ENCODE results near the gene AP3D1. TPM values are rescaled to one million over a fixed set of nuclear protein-coding genes. Genes with fewer than 3 reads are reported as not detected.
A peak's percentile ranks its signal among the peaks of the same experiment; 100 is the strongest.

The AP3D1 gene
- total RNA-seq, 2 donors from 2014 or later = 105 to 137 TPM

DNA sequence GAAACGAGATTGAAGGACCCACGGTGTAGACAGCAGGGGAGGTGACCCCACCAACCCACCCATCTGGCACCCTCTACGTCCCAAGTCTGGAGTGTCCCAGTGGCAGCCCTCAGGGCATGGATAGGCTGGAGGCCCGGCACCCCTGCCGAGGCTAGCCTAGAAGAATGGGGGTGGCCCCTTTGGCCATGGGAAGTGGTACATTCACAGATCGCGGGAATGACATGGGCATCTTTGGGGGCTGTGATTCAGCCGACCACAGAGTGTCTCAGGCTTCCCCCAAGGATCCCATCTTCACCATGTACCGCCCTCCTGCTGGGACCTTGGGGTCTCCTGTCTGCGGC lies 89.0 kb downstream of the AP3D1 start:
- TF ChIP-seq, protein P1, sequence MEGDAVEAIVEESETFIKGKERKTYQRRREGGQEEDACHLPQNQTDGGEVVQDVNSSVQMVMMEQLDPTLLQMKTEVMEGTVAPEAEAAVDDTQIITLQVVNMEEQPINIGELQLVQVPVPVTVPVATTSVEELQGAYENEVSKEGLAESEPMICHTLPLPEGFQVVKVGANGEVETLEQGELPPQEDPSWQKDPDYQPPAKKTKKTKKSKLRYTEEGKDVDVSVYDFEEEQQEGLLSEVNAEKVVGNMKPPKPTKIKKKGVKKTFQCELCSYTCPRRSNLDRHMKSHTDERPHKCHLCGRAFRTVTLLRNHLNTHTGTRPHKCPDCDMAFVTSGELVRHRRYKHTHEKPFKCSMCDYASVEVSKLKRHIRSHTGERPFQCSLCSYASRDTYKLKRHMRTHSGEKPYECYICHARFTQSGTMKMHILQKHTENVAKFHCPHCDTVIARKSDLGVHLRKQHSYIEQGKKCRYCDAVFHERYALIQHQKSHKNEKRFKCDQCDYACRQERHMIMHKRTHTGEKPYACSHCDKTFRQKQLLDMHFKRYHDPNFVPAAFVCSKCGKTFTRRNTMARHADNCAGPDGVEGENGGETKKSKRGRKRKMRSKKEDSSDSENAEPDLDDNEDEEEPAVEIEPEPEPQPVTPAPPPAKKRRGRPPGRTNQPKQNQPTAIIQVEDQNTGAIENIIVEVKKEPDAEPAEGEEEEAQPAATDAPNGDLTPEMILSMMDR (IDR thresholded peaks at IDR 0.05) = no peak
- peak overlapping the region; percentile 56 for H3K4me3 ChIP-seq
- H3K9ac ChIP-seq (ENCODE audit: low read depth in 2 of 2, low read length in 2 of 2) = peak overlapping the region; percentile 82 to 99
- peaks cover 21% of the 10 kb centered on the region for H3K4me1 ChIP-seq
- no peak for DNase-seq
- no peaks in the 10 kb centered on the region for H3K9me3 ChIP-seq
- intact Hi-C loops (cut with DNase I) = no loop called here
- H3K36me3 ChIP-seq = no peaks in the 10 kb centered on the region
- no peaks in the 10 kb centered on the region for H3K27me3 ChIP-seq
- H3K27ac ChIP-seq = peak overlapping the region; percentile 98

DNA sequence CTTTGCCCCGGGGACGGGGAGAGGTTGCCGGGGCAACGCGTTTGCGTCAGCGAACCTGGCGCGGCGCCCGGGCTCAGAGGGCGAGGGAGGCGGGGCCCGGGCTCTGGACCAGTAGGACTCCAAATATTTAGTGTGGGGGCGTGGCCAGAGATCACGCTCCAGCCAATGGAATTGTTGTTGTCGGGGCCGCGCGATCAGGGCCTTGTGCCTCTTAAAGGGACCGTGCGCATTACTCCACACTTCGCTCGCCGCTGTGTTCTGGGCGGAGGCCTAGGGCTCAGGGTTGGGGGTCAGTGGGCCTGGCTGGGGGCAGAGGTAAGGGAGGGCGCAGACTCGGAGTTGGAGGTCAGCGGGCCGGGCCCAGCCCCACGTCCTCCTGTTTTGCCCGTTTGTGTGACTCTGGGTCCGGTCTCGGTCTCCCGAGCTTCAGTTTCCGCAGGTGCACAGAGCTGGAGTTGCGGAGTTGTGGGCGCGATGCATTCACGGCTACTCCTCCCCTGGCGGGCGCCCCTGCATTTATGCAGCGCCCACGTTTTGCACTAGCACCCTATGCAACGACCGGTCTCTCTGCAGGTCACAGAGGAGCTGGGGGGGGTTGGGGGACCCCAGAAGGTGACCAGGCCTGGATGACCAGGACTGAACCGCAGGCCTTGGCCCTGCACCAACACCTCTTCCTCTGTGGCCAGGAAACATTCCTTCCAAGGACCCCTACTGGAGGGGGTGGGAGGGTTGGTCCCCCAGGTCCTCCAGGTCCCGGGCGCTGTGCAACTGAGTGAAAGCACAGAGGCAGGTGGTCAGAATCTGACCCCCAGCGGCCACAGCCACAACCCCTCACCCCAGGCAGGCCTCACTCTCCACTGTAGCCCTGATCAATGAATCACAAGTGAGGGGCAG lies 89.6 kb downstream of the AP3D1 start:
- peaks cover 21% of the 10 kb centered on the region for H3K4me1 ChIP-seq
- H3K27me3 ChIP-seq = no peaks in the 10 kb centered on the region
- intact Hi-C loops (cut with DNase I) = no loop called here
- H3K4me3 ChIP-seq = peak overlapping the region; percentile 56
- peak; percentile 99 for DNase-seq
- H3K9ac ChIP-seq (ENCODE audit: low read depth in 2 of 2, low read length in 2 of 2) = peak overlapping the region; percentile 92 to 99
- TF ChIP-seq, protein P1 (IDR thresholded peaks at IDR 0.05) = no peak
- no peaks in the 10 kb centered on the region for H3K9me3 ChIP-seq
- no peaks in the 10 kb centered on the region for H3K36me3 ChIP-seq
- H3K27ac ChIP-seq = peak overlapping the region; percentile 98

DNA sequence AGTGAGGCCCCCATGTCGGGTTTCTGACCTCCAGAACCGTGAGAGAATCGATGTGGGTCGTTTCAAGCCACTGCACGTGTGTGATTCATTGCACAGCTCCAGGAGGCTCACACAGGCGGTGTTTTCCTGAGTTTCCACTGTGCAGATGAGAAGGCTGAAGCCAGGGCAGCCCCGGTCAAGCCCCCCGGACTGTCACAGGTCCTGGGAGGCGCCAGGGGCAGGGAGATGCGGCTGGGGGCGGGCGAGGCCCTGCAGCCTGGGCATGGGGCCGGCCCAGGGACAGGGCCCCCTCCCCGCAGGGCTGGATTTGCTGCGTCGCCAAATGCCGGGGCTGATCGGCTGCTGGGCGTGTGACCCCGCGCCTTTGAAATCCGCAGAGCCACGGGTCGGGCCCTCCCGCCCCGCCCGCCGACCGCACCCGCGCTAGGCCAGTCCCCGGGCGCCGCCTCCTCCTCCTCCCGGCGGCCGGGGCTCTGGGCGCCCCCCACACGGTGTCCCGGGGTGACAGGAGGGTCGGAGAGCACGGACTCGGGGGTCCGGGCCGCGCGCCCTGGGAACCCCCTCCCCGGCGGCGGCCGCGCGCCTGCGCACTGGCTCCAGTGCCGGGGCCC lies 90.4 kb downstream of the AP3D1 start:
- H3K4me1 ChIP-seq = peaks cover 21% of the 10 kb centered on the region
- H3K27me3 ChIP-seq = no peaks in the 10 kb centered on the region
- intact Hi-C loops (cut with DNase I) = no loop called here
- TF ChIP-seq, protein P1 (IDR thresholded peaks at IDR 0.05) = no peak
- peak overlapping the region; percentile 92 to 99 for H3K9ac ChIP-seq (ENCODE audit: low read depth in 2 of 2, low read length in 2 of 2)
- peak overlapping the region; percentile 56 for H3K4me3 ChIP-seq
- H3K36me3 ChIP-seq = no peaks in the 10 kb centered on the region
- DNase-seq = peak; percentile 78
- peak overlapping the region; percentile 98 for H3K27ac ChIP-seq
- no peaks in the 10 kb centered on the region for H3K9me3 ChIP-seq

DNA sequence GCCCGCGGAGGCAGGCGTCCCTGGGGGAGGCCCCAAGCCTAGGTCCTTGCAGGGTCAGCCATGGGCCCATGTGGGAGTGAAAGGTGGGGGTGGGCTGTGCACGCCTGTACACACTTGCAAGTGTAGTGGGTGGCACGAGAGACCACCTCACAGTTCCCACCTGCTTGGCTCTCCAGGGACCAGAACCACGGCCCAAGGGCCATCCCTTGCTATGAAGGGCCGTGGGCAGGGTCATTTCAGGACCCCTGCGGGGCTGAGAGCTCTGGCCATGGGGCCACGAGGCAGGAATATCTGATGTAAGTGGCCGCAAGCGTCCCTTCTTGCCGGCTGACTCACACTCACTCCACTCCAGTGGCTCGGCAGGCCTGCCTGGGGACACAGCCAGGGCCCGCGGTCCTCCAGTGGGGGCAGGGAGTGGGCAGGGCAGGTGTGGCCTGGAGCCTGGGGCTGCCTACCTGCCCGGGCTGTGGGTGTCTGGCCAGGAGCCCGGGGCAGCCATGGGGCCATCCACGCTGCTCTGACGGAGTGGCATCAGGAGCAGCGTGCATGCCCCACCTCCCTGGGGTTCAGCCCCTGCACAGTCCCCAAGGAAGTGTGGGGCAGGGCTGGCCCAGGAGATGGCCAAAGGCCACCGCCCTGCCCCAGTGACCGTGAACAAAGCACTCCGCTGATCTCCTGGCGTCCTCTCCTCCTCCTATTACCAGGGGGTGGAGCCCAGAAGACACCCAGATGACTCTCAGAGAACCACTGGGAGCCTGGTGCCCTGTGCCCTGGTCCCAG lies 91.8 kb downstream of the AP3D1 start:
- Histone ChIP-seq H3K27me3 (no peaks in the 10 kb centered on the region), H3K9ac (ENCODE audit: low read depth in 2 of 2, low read length in 2 of 2) (peak overlapping the region; percentile 77 to 99), H3K27ac (peak overlapping the region; percentile 98), H3K9me3 (no peaks in the 10 kb centered on the region), H3K4me3 (peak overlapping the region; percentile 56), H3K36me3 (no peaks in the 10 kb centered on the region), H3K4me1 (peaks cover 19% of the 10 kb centered on the region)
- peak; percentile 93 for DNase-seq
- TF ChIP-seq, protein P1 (IDR thresholded peaks at IDR 0.05) = no peak
- intact Hi-C loops (cut with DNase I) = no loop called here

Measured in colonic mucosa (tissue), 4 donors.